ENCODE results near the gene HOTAIR.

HOTAIR gene

GRCh38 chr12:54000116-54001114, 25.7 kb upstream of the HOTAIR start, which contains the start of gene HOXC9:
Gene HOXC9, plus strand, starts transcription at chr12:54000161. Its CDS starts 28 bp downstream, at chr12:54000189.
- DNase-seq (ENCODE audit: low read depth in 2 of 2): no peak

GRCh38 chr12:53999559-54000115, 24.9 kb upstream of the HOTAIR start:
- DNase-seq (ENCODE audit: low read depth in 2 of 2): no peak

- DNase-seq (ENCODE audit: low read depth in 2 of 2): no peak
Measured at GRCh38 chr12:53998900-53999236, 24.1 kb upstream of the HOTAIR start.

GRCh38 chr12:53998110-53998899, 23.6 kb upstream of the HOTAIR start:
- DNase-seq (ENCODE audit: low read depth in 2 of 2): no peak

GRCh38 chr12:53997204-53998109, 22.7 kb upstream of the HOTAIR start:
- DNase-seq (ENCODE audit: low read depth in 2 of 2): no peak

- no peak for DNase-seq (ENCODE audit: low read depth in 2 of 2)
Measured at GRCh38 chr12:53996240-53997203, 21.8 kb upstream of the HOTAIR start.

GRCh38 chr12:53995378-53996239, 20.9 kb upstream of the HOTAIR start:
- DNase-seq (ENCODE audit: low read depth in 2 of 2): no peak

GRCh38 chr12:53995002-53995377, 20.2 kb upstream of the HOTAIR start:
- no peak for DNase-seq (ENCODE audit: low read depth in 2 of 2)

GRCh38 chr12:53994264-53995001, 19.7 kb upstream of the HOTAIR start:
- no peak for DNase-seq (ENCODE audit: low read depth in 2 of 2)

- no peak for DNase-seq (ENCODE audit: low read depth in 2 of 2)
Measured at GRCh38 chr12:53994009-53994263, 19.2 kb upstream of the HOTAIR start.

GRCh38 chr12:53993162-53994008, 18.6 kb upstream of the HOTAIR start:
- DNase-seq (ENCODE audit: low read depth in 2 of 2): no peak

- no peak for DNase-seq (ENCODE audit: low read depth in 2 of 2)
Measured at GRCh38 chr12:53992377-53992889, 17.7 kb upstream of the HOTAIR start.

- DNase-seq (ENCODE audit: low read depth in 2 of 2): no peak
Measured at GRCh38 chr12:53991077-53991460, 16.3 kb upstream of the HOTAIR start.

- no peak for DNase-seq (ENCODE audit: low read depth in 2 of 2)
Measured at GRCh38 chr12:53990311-53991076, 15.7 kb upstream of the HOTAIR start.

- DNase-seq (ENCODE audit: low read depth in 2 of 2): no peak
Measured at GRCh38 chr12:53989227-53990113, 14.7 kb upstream of the HOTAIR start.

Measured in stimulated activated CD8-positive, alpha-beta memory T cell treated with anti-CD3 and anti-CD28 coated beads, Interleukin-2, amount 100 ng/mL, for 1 hour (primary cell).